NCI-H82 (cell line): ENCODE data around the gene CLDN25.

Experiments used
- DNase-seq: peaks from one replicate; lab custom pipeline; 2025; lab: John Stamatoyannopoulos, UW

Gene CLDN25

DNA sequence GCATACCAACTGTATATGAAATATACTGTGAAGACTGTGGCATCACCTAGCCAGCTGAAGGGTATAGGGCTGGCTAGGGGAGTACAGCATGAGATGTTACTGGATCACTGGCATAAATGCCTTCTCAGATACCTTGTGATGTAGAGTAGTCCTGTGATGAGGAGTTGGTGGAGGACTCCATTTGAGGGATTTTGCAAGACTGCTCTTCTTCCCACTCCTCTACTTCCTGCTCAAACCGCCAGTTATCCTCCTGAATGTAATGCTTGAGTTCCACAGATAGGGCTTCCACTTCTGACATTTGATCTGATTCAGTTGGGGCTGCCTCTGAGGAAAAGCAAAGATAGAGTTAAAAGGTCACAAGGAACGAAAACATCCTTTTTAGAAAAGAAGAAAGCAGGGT, 29.3 kb downstream of the CLDN25 start:
- DNase-seq = no peak

DNA sequence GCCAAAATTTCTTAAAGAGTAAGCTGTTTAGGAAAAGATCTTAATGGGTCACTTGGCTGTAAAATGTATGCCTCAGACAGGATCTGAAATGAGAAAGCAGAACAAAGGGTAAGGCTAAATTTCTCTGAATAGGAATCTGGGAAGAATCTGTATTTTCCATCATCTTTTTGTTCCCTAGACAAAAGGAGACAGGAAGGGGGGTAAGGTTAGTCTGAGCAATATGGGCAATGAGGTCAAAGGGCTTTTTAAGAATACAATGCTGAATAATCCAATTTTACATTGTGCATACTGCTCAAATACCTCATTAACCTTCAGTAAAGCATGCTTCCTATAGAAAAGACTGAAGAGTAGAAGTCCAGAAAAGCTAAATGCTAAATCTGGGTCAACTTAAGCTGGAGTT, 34.6 kb downstream of the CLDN25 start:
- DNase-seq = no peak

DNA sequence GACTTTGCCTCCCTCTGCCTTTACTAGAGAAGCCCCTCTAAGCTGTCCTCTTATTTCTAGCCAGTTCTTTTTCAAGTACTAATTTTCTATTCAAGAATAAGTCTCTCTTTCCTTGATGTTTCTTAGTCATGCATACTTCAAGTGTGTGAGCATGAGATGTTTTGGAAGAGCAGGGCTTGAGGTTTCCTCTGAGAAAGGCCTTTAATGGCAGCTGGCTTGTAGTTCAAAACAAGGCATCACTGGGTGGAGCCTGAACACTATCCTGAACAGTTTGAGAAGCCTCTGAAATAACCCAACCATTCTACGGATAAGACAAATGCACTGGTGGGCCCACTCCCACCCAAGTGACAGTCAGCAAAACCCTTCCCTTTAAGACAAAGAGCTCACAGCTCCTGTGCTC, 37.6 kb downstream of the CLDN25 start:
- no peak for DNase-seq

DNA sequence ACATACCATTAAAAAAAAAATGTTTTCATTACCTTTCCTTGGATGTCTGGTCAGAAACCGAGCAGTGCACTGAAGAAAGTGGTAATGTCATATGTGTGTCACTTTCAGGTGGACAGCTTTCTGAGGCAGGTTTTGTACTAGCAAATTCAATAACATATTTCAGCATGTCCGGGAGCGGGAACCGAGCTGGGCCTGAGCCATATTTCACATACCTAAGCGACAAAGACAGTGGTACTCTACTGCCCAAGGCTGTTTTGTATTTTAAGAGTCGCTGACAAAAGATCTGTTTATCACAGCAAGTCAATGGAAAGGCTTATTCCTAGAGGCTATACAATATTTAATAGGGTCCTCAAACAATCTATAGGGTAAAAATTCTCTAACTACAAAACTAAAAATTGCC, 38.0 kb downstream of the CLDN25 start:
- no peak for DNase-seq

DNA sequence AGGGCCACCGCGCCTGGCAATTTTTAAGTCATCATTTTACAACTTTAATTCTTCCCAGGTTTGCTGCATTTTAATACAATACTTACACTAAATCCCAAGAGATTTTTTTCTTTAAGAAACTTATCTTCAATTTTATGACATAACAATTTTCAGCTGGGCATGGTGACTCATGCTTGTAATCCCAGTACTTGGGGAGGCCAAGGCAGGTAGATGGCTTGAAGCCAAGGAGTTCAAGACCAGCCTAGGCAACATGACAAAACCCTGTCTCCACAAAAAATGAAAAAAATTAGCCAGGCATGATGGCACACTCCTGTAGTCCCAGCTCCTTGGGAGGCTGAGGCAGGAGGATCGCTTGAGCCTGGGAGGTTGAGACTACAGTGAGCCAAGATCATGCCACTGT, 38.8 kb downstream of the CLDN25 start:
- DNase-seq = no peak

DNA sequence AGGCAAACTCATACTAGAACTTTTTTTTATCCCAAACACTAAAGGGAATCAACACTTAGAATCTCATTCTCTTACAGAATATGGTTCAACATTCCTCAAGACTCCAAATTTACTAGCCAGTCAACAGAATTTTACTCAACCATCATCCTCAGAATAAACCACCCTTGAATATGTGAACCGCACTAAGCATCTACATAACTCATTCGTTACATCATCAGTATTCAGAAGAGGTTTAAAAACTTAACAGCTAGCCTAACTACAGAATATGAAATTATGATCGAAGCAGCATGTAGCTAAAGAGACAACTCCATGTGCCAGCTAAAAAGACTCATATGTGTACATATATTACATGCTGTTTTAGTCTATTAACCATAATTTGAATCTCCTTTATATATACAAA, 47.9 kb downstream of the CLDN25 start:
- DNase-seq = no peak

DNA sequence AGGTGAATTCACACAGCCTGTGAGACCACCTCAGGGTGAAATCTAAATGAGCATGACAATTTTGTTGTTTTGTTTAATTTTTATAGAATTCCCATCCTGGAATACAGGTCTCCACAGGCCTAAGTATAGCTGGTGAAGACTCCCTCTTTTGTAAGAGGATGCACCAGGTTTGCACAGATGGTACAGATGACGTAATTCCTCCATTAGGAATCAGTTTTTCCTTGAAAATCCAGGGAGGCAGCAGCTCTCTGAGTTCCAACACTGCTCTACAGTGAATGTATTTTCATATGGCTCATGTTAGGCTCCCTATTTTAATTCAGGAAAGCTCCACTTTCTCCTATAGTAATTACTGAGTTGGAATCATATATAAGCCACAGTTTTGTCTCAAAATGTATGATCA, 48.6 kb downstream of the CLDN25 start:
- no peak for DNase-seq

DNA sequence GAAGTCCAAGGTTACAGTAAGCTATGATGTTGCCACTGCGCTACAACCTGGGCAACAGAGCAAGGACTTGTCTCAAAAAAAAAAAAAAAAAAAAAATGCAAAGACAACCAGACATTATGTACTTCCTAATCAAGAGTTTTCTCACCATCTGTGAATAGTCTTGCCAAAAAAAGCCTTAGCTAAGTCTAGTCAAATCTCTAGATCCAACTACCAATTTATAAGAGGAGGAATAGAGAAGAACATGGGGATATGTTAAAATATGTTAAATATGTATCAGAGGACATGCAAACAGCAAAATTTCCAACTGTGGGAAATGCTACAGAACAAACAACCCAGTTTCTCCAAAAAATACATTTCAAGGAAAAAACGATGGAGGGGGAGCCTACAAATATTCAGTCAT, 50.2 kb downstream of the CLDN25 start:
- DNase-seq = no peak
